Caco-2 (cell line): Measurements from ENCODE around the gene AMDHD1. TPM values are rescaled to one million over a fixed set of nuclear protein-coding genes. Genes with fewer than 3 reads are reported as not detected.

Experiments
- BruUV-seq: library from RNA; stranded (reverse); fragments of 400-500 nt; replicated peaks from 2 replicates; lab custom pipeline; 2021; lab: Mats Ljungman, UMichigan
- CTCF ChIA-PET: fragments of 300-600 bp; sonication (Branson Sonifier 250); formaldehyde crosslinking; loops from one replicate; lab custom pipeline; 2022; ENCODE audit warnings: antibody characterized with exemption; lab: Charles Lee
- POLR2A ChIA-PET: fragments of 300-600 bp; sonication (Branson Sonifier 250); formaldehyde crosslinking; loops from one replicate; lab custom pipeline; 2022; ENCODE audit warnings: antibody characterized with exemption; lab: Charles Lee
- DNase-seq, 2 experiments: peaks; one replicate each; pipeline versions ENCODE4 v3.0.0 to v3.0.0-alpha.2; 2020 to 2022
- H3K27me3 ChIP-seq: replicated peaks from 2 replicates; pipeline ENCODE4 v1.6.0; 2011; ENCODE audit warnings: low read length; ENCODE audit not compliant: control insufficient read depth, insufficient read depth
- H3K36me3 ChIP-seq: 2 replicates; pipeline ENCODE4 v1.5.1; 2011; ENCODE audit warnings: low read length; ENCODE audit not compliant: control insufficient read depth, insufficient read depth
- H3K4me1 ChIP-seq: fragments of 250-450 bp; sonication (Bioruptor Pico); 2 replicates; pipeline ENCODE4 v1.5.1; 2020; ENCODE audit warnings: mild to moderate bottlenecking
- H3K4me3 ChIP-seq: 2 replicates; pipeline ENCODE4 v1.5.1; 2011; ENCODE audit warnings: low read depth, mild to moderate bottlenecking, control low read depth, low read length
- H3K9me3 ChIP-seq: fragments of 250-450 bp; sonication (Bioruptor Pico); 2 replicates; pipeline ENCODE4 v1.5.1; 2020; ENCODE audit warnings: mild to moderate bottlenecking, moderate library complexity
- H3K27ac Mint-ChIP-seq: one replicate; pipeline ENCODE4 v1.8.0; 2022; ENCODE audit warnings: mixed read lengths; ENCODE audit not compliant: unreplicated experiment
- H3K27me3 Mint-ChIP-seq: one replicate; pipeline ENCODE4 v1.8.0; 2022; ENCODE audit warnings: mixed read lengths; ENCODE audit not compliant: insufficient read depth, unreplicated experiment
- H3K36me3 Mint-ChIP-seq: one replicate; pipeline ENCODE4 v1.8.0; 2022; ENCODE audit warnings: mild to moderate bottlenecking, mixed read lengths; ENCODE audit not compliant: insufficient read depth, unreplicated experiment
- H3K4me1 Mint-ChIP-seq: one replicate; pipeline ENCODE4 v1.8.0; 2022; ENCODE audit warnings: low read depth, mixed read lengths; ENCODE audit not compliant: unreplicated experiment
- H3K4me3 Mint-ChIP-seq: one replicate; pipeline ENCODE4 v1.8.0; 2022; ENCODE audit warnings: mild to moderate bottlenecking, moderate library complexity, mixed read lengths; ENCODE audit not compliant: unreplicated experiment
- H3K9me3 Mint-ChIP-seq: one replicate; pipeline ENCODE4 v1.8.0; 2022; ENCODE audit warnings: mixed read lengths; ENCODE audit not compliant: unreplicated experiment
- CTCF ChIP-seq, 2 experiments: fragments of 200-600 bp in 1 of 2; IDR thresholded peaks; 1 replicate in 1 of 2; 2 replicates in 1 of 2; pipeline versions ENCODE4 v1.5.1 to v1.8.0; 2011 to 2022; ENCODE audit warnings: antibody characterized with exemption in 1 of 2, control low read depth in 1 of 2, inconsistent platforms in 1 of 2, low read depth in 1 of 2, low read length in 1 of 2, mild to moderate bottlenecking in 1 of 2, moderate library complexity in 1 of 2; ENCODE audit not compliant: insufficient read depth in 1 of 2, severe bottlenecking in 1 of 2, unreplicated experiment in 1 of 2
- intact Hi-C: fragments of 100-400 bp; cut with micrococcal nuclease; formaldehyde crosslinking; loops from one replicate; pipeline ENCODE4 v1.10.0; 2022; ENCODE audit not compliant: unreplicated experiment
- total RNA-seq: library from RNA; stranded (reverse); gene quantifications from 2 replicates; pipeline ENCODE4 v1.2.3, GENCODE V29; 2022

Gene AMDHD1
- total RNA-seq, 1 experiment from 2014 or later: 0.61 TPM

- Mint-ChIP-seq H3K36me3 (no peaks in the 10 kb centered on the region), H3K4me1 (no peaks in the 10 kb centered on the region), H3K27ac (no peak overlapping the region), H3K27me3 (peaks cover 3% of the 10 kb centered on the region), H3K9me3 (no peaks in the 10 kb centered on the region), H3K4me3 (peak overlapping the region; percentile 91)
- CTCF ChIA-PET: interaction anchor here (0.9 to 2.0 kb wide), 3 partner anchors 17 to 56 kb away, joined by 6 to 7 read pairs (median 6); no protein-coding TSS in a partner anchor
- no TSS peak for BruUV-seq
- H3K27me3 ChIP-seq: no peaks in the 10 kb centered on the region
- no peaks in the 10 kb centered on the region for H3K36me3 ChIP-seq
- DNase-seq: no peak
- H3K4me1 ChIP-seq: no peaks in the 10 kb centered on the region
- intact Hi-C loops: loop anchor here (2.0 kb wide), 1 partner anchor 23 kb away; no protein-coding TSS in a partner anchor
- no peak for TF ChIP-seq CTCF (IDR thresholded peaks at IDR 0.05; ENCODE audit: insufficient read depth in 1 of 2, low read depth in 1 of 2, low read length in 1 of 2, severe bottlenecking in 1 of 2, unreplicated experiment in 1 of 2)
- H3K9me3 ChIP-seq: no peaks in the 10 kb centered on the region
- POLR2A ChIA-PET: no interaction called here
- peak overlapping the region; percentile 55 for H3K4me3 ChIP-seq
These were observed 1.0 kb upstream of the AMDHD1 start for GRCh38 chr12:95942101-95942523.

DNA sequence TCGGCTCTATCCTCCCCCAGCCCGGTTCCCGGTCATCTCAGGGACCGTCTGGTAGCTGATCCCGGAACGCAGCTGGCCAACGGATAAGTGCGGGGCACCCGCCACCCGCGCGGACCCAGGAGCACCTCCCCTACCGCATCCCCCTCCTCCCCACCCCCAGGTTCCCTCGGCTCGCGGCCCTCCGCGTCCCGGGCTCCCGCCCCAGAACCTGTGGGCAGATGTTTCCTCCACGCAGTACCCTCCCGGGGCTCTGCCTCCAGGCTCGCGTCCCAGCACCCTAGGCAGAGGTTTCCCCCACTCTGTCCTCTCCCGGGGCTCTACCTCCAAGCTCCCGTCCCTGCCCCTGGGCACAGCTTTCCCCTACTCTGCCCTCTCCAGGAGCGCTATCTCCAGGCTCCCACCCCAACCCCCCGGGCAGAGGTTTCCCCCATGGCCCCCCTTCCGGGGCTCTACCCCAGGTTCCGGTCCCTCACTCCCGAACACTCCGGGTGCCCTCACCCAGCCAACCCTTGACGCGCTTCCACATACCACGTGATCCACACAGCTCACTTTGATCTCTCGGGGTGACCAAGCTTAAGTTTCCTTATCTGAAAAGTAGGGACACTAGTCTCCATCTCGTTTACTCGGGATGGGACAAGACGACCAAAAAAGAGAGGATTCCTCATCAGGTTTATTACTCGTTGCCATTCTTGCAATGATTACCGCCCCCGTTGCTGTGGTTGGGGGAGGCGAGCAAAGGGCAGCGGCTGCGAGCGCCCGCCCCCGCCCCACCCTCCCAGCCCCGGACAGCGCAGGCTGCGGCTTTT, 404 bp upstream of the AMDHD1 start, which contains the start of gene CCDC38:
TSS of gene CCDC38 (minus strand) at position 91 of the 806 bp plus-strand sequence. CDS start 6,105 bp downstream, outside the sequence.
- peaks cover 3% of the 10 kb centered on the region for H3K27me3 Mint-ChIP-seq
- TF ChIP-seq CTCF (IDR thresholded peaks at IDR 0.05; ENCODE audit: insufficient read depth in 1 of 2, low read depth in 1 of 2, low read length in 1 of 2, severe bottlenecking in 1 of 2, unreplicated experiment in 1 of 2): no peak
- Histone ChIP-seq H3K9me3 (no peaks in the 10 kb centered on the region), H3K36me3 (no peaks in the 10 kb centered on the region), H3K4me3 (peak within 1 kb of the TSS; percentile 55), H3K4me1 (no peaks in the 10 kb centered on the region), H3K27me3 (no peaks in the 10 kb centered on the region)
- intact Hi-C loops: loop anchor here (2.0 kb wide), 1 partner anchor 24 kb away; no protein-coding TSS in a partner anchor
- CTCF ChIA-PET: interaction anchor here (0.9 to 2.0 kb wide), 3 partner anchors 16 to 56 kb away, joined by 6 to 7 read pairs (median 6); no protein-coding TSS in a partner anchor
- peak within 1 kb of the TSS; percentile 13 for H3K27ac Mint-ChIP-seq
- peak within 1 kb of the TSS; percentile 91 for H3K4me3 Mint-ChIP-seq
- no peaks in the 10 kb centered on the region for H3K9me3 Mint-ChIP-seq
- no TSS peak for BruUV-seq
- no peaks in the 10 kb centered on the region for H3K36me3 Mint-ChIP-seq
- POLR2A ChIA-PET: no interaction called here
- peak; percentile 62 to 73 for DNase-seq
- H3K4me1 Mint-ChIP-seq: no peaks in the 10 kb centered on the region

DNA sequence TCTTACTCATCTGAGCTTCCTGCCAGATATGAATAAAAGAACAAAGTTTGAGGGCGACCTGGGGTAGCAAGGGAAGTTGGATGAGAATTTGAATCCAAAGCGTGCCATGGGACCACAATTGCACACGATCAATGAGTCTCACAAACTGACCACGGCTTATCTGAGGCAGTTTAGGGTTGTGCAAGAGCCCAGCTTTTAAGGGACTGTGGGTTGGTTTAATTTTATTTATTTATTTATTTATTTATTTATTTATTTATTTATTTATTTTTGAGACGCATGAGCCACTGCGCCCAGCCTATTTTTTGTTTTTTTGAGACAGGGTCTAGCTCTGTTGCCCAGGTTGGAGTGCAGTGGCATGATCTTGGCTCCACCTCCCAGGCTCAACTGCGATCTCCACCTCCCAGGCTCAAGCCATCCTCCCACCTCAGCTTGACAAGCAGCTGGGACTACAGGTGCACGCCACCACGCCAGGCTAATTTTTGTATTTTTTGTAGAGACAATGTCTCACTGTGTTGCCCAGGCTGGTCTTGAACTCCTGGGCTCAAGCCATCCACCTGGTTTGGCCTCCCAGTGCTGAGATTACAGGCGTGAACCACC, 1.1 kb downstream of the AMDHD1 start:
- DNase-seq: no peak
- no peaks in the 10 kb centered on the region for H3K9me3 Mint-ChIP-seq
- ChIA-PET CTCF (interaction anchor here (1.3 kb wide), 1 partner anchor 54 kb away, joined by 4 read pairs; no protein-coding TSS in a partner anchor), POLR2A (no interaction called here)
- H3K4me3 Mint-ChIP-seq: peak overlapping the region; percentile 91
- no TSS peak for BruUV-seq
- H3K27me3 Mint-ChIP-seq: peaks cover 3% of the 10 kb centered on the region
- no peaks in the 10 kb centered on the region for H3K4me1 Mint-ChIP-seq
- no peak overlapping the region for H3K27ac Mint-ChIP-seq
- no peaks in the 10 kb centered on the region for H3K9me3 ChIP-seq
- H3K4me1 ChIP-seq: peaks cover 1% of the 10 kb centered on the region
- H3K36me3 Mint-ChIP-seq: no peaks in the 10 kb centered on the region
- TF ChIP-seq CTCF (IDR thresholded peaks at IDR 0.05; ENCODE audit: insufficient read depth in 1 of 2, low read depth in 1 of 2, low read length in 1 of 2, severe bottlenecking in 1 of 2, unreplicated experiment in 1 of 2): no peak
- intact Hi-C loops: no loop called here
- H3K4me3 ChIP-seq: no peak overlapping the region
- no peaks in the 10 kb centered on the region for H3K27me3 ChIP-seq
- H3K36me3 ChIP-seq: no peaks in the 10 kb centered on the region
